MCF 10A (cell line): Measurements from ENCODE around the gene HYAL3. TPM values are rescaled to one million over a fixed set of nuclear protein-coding genes. Genes with fewer than 3 reads are reported as not detected.

ENCODE experiments used
- BruUV-seq: library from RNA; stranded (reverse); fragments of 400-500 nt; replicated peaks from 2 replicates; lab custom pipeline; 2021; lab: Mats Ljungman, UMichigan
- CTCF ChIA-PET: fragments of 300-600 bp; sonication (Branson Sonifier 250); formaldehyde crosslinking; extraction: SDS; loops from one replicate; lab custom pipeline; 2021; ENCODE audit warnings: antibody characterized with exemption, inconsistent platforms; lab: Yijun Ruan, JAX
- POLR2A ChIA-PET: fragments of 300-600, 350-650 bp; sonication (Branson Sonifier 250); formaldehyde crosslinking; extraction: SDS; loops from one replicate; lab custom pipeline; 2020; ENCODE audit warnings: antibody characterized with exemption, inconsistent platforms; lab: Yijun Ruan, JAX
- DNase-seq: peaks from one replicate; pipeline ENCODE4 v3.0.0-alpha.2; 2018; ENCODE audit not compliant: unreplicated experiment
- H3K27ac Mint-ChIP-seq: one replicate; pipeline ENCODE4 v1.8.0; 2022; ENCODE audit warnings: mild to moderate bottlenecking, low read depth, mixed read lengths; ENCODE audit not compliant: unreplicated experiment
- H3K27me3 Mint-ChIP-seq: one replicate; pipeline ENCODE4 v1.8.0; 2022; ENCODE audit warnings: mixed read lengths; ENCODE audit not compliant: insufficient read depth, unreplicated experiment
- H3K36me3 Mint-ChIP-seq: one replicate; pipeline ENCODE4 v1.8.0; 2022; ENCODE audit warnings: mild to moderate bottlenecking, moderate library complexity, mixed read lengths; ENCODE audit not compliant: insufficient read depth, unreplicated experiment
- H3K4me1 Mint-ChIP-seq: one replicate; pipeline ENCODE4 v1.8.0; 2022; ENCODE audit warnings: mixed read lengths; ENCODE audit not compliant: insufficient read depth, unreplicated experiment
- H3K4me3 Mint-ChIP-seq: one replicate; pipeline ENCODE4 v1.8.0; 2022; ENCODE audit warnings: mild to moderate bottlenecking, moderate library complexity, mixed read lengths; ENCODE audit not compliant: unreplicated experiment
- H3K9me3 Mint-ChIP-seq: one replicate; pipeline ENCODE4 v1.8.0; 2022; ENCODE audit warnings: mixed read lengths; ENCODE audit not compliant: unreplicated experiment
- intact Hi-C: fragments of 100-400 bp; cut with micrococcal nuclease; formaldehyde crosslinking; loops from 2 replicates; pipeline ENCODE4 v1.14.1; 2022
- total RNA-seq: library from RNA; stranded (reverse); gene quantifications from 2 replicates; pipeline ENCODE4 v1.2.3, GENCODE V29; 2022
- TF ChIP-seq, protein P1 (sequence below): fragments of 200-600 bp; IDR thresholded peaks from one replicate; pipeline ENCODE4 v1.8.0; 2022; ENCODE audit warnings: antibody characterized with exemption, mild to moderate bottlenecking; ENCODE audit not compliant: unreplicated experiment

HYAL3 gene
- total RNA-seq, 1 experiment from 2014 or later: 2.3 TPM

DNA sequence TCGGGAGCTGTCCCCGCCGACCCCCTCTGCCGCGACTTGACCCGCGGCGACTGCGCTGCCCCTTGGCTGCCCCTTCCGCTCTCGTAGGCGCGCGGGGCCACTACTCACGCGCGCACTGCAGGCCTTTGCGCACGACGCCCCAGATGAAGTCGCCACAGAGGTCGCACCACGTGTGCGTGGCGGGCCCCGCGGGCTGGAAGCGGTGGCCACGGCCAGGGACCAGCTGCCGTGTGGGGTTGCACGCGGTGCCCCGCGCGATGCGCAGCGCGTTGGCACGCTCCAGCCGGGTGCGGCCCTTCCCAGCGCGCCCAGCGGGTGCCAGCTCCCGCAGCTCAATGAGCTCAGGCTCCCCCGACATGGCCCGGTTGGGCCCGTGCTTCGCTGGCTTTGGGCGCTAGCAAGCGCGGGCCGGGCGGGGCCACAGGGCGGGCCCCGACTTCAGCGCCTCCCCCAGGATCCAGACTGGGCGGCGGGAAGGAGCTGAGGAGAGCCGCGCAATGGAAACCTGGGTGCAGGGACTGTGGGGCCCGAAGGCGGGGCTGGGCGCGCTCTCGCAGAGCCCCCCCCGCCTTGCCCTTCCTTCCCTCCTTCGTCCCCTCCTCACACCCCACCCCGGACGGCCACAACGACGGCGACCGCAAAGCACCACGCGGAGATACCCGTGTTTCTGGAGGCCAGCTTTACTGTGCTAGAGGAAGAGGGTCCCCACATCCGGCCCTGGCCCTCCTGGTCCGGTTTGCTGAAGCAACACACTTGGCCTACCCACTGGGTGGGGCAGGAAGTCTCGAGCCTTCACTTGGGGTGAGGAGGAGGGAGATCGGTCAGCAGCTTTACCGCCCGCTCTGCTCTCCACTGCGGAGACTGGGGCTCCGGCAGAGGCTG is 41.5 kb upstream of the HYAL3 start, which contains the start of gene RASSF1:
TSS of gene RASSF1 (minus strand) at position 389 of the 882 bp plus-strand sequence. CDS start at position 358, 31 bp downstream.
- CTCF ChIA-PET: interaction anchor here (0.6 to 0.7 kb wide), 3 partner anchors 42 to 1633 kb away, joined by 3 to 4 read pairs (median 3); partner anchors contain the start of genes ABHD14B, HYAL3 and NAA80
- H3K27ac Mint-ChIP-seq: no peak within 1 kb of the TSS
- DNase-seq: no peak
- peaks cover 14% of the 10 kb centered on the region for H3K4me1 Mint-ChIP-seq
- BruUV-seq: no TSS peak
- H3K4me3 Mint-ChIP-seq: no peak within 1 kb of the TSS
- no peaks in the 10 kb centered on the region for H3K27me3 Mint-ChIP-seq
- intact Hi-C loops: no loop called here
- peaks cover under 1% of the 10 kb centered on the region for H3K36me3 Mint-ChIP-seq
- POLR2A ChIA-PET: interaction anchor here (1.3 kb wide), 1 partner anchor 10 kb away, joined by 4 read pairs; the partner anchor contains the start of genes CYB561D2 and NPRL2
- no peaks in the 10 kb centered on the region for H3K9me3 Mint-ChIP-seq
- TF ChIP-seq, protein P1, sequence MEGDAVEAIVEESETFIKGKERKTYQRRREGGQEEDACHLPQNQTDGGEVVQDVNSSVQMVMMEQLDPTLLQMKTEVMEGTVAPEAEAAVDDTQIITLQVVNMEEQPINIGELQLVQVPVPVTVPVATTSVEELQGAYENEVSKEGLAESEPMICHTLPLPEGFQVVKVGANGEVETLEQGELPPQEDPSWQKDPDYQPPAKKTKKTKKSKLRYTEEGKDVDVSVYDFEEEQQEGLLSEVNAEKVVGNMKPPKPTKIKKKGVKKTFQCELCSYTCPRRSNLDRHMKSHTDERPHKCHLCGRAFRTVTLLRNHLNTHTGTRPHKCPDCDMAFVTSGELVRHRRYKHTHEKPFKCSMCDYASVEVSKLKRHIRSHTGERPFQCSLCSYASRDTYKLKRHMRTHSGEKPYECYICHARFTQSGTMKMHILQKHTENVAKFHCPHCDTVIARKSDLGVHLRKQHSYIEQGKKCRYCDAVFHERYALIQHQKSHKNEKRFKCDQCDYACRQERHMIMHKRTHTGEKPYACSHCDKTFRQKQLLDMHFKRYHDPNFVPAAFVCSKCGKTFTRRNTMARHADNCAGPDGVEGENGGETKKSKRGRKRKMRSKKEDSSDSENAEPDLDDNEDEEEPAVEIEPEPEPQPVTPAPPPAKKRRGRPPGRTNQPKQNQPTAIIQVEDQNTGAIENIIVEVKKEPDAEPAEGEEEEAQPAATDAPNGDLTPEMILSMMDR: no peak

DNA sequence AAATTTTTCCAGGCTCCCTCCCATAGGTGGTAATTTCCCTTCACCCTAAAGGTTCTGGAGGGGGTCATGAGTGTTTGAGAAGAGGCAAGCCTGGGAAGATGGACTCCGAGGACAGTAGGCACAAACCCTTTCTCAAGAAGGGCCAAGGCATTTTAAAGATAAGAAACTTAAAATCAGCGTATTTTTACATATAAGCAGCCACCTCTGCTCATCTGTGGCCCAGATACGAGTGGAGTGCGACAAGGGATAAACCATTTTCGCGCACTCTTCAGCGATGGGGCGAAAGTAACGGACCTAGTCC is 40.9 kb upstream of the HYAL3 start:
- no peak for DNase-seq
- no peak overlapping the region for H3K4me3 Mint-ChIP-seq
- H3K27me3 Mint-ChIP-seq: no peaks in the 10 kb centered on the region
- ChIA-PET POLR2A (interaction anchor here (1.3 kb wide), 1 partner anchor 11 kb away, joined by 4 read pairs; the partner anchor contains the start of genes CYB561D2 and NPRL2), CTCF (interaction anchor here (0.6 to 1.8 kb wide), 3 partner anchors 275 to 1633 kb away, joined by 3 to 5 read pairs (median 3); partner anchors contain the start of gene ABHD14B)
- peaks cover 13% of the 10 kb centered on the region for H3K4me1 Mint-ChIP-seq
- intact Hi-C loops: no loop called here
- TF ChIP-seq, protein P1: no peak
- H3K36me3 Mint-ChIP-seq: peaks cover 6% of the 10 kb centered on the region
- no TSS peak for BruUV-seq
- no peak overlapping the region for H3K27ac Mint-ChIP-seq
- no peaks in the 10 kb centered on the region for H3K9me3 Mint-ChIP-seq

DNA sequence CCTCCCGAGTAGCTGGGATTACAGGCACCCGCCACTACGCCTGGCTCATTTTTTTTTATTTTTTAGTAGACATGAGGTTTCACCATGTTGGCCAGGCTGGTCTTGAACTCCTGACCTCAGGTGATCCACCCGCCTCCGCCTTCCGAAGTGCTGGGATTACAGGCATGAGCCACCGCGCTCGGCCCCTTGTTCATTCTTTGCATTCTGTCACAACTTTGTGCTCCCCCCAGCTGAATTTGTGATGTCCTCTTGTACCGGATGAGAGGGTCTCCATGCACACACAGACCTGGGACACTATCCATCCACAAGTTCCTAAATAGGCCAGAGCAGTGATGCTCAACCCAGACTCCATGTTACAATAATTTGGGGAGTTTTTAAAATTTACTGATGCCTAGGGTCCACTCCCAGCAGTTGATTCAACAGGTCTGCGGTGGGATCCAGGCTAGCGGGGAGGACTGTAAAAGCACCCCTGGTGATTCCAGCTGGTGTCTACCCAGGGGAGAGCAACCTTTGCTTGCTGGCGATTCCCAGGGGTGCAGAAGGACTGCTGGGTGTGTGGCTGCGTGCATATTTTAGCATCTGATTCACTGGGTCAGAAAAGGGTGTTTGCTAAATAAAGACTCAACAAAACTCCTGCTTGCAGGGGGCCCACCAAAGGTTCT is 40.4 kb upstream of the HYAL3 start:
- ChIA-PET CTCF (interaction anchor here (1.8 to 4.6 kb wide), 2 partner anchors 9 to 275 kb away, joined by 5 to 40 read pairs; partner anchors contain the start of genes CYB561D2 and NPRL2), POLR2A (interaction anchor here (1.3 kb wide), 1 partner anchor 11 kb away, joined by 4 read pairs; the partner anchor contains the start of genes CYB561D2 and NPRL2)
- no TSS peak for BruUV-seq
- H3K36me3 Mint-ChIP-seq: peaks cover 8% of the 10 kb centered on the region
- no peaks in the 10 kb centered on the region for H3K27me3 Mint-ChIP-seq
- no peak for DNase-seq
- no peak overlapping the region for H3K27ac Mint-ChIP-seq
- H3K4me1 Mint-ChIP-seq: peaks cover 13% of the 10 kb centered on the region
- H3K9me3 Mint-ChIP-seq: no peaks in the 10 kb centered on the region
- intact Hi-C loops: no loop called here
- TF ChIP-seq, protein P1: no peak
- H3K4me3 Mint-ChIP-seq: no peak overlapping the region
